ENCODE data around the gene SMAD1.

DNA sequence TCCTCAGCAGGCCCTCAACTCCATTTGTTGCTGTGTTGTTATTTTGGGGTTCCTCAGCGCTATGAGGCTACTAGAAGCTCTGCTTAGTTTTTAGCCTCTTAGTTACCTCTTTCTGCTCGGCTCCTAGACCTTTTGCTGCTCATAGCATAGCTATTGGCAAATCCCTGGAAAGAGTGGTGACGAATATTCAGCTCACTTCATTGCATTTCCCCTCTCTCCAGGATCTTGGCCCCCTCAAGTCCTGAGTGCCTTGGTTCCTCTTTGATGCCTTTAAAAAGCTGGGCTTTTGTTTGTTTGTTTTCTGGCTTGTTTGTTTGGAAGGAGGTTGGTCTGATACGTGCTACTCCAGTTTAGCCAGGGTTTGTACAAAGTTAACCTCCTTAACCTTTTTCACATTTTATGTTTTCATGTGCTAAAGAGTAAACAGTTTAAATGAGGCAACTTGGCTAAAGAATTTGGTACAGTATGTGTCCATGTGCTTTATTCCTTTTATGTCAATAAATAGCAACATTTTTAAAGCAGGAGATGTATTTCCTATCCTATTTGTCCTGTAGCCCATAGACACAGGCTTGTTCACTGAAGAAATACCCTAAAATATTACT is 31.5 kb downstream of the SMAD1 start:
- TF ChIP-seq GATA2 (IDR thresholded peaks at IDR 0.05; ENCODE audit: low read depth, low read length) (no peak), GATA3 (IDR thresholded peaks at IDR 0.05; ENCODE audit: low read depth, low read length) (no peak)

Data from SH-SY5Y (cell line).